ENCODE measurements around the gene VPS13D.

VPS13D gene

DNA sequence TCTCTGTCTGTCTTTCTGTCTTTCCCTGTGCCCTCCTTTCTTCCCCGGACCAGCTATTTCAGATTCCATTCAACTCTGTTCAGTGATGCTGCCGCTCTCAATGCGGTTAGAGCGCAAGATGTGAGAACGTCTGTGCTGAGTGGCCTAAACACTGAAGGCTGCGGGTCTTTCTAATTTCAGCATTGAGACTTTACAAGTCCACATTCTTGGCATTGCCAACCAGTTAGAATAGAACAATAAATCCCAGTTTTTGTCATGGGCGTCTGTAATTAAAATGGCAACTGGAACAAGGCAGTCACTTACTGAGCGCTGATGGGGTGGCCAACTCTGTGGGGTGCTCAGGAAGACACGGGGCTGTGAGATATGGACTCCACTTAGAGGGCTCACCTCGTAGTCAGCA lies 275.4 kb downstream of the VPS13D start:
- Histone ChIP-seq H2AFZ (ENCODE audit: low read length) (no peak overlapping the region), H3K4me1 (ENCODE audit: low read length) (no peaks in the 10 kb centered on the region), H3K27me3 (replicated peaks; ENCODE audit: insufficient read depth, low read length) (no peaks in the 10 kb centered on the region), H4K20me1 (ENCODE audit: insufficient read depth, low read length) (no peaks in the 10 kb centered on the region), H3K4me2 (ENCODE audit: low read depth, low read length) (no peak overlapping the region), H3K4me3 (ENCODE audit: low read length) (no peak overlapping the region), H3K9me3 (replicated peaks; ENCODE audit: insufficient read depth, low read length) (no peaks in the 10 kb centered on the region), H3K9me2 (replicated peaks; ENCODE audit: insufficient read depth, low read length) (no peaks in the 10 kb centered on the region), H3F3A (ENCODE audit: insufficient read depth, low read length) (no peaks in the 10 kb centered on the region), H3K9ac (ENCODE audit: low read length) (no peak overlapping the region), H3K27ac (ENCODE audit: low read length) (no peak overlapping the region), H3K79me2 (ENCODE audit: low read length) (no peaks in the 10 kb centered on the region), H3K36me3 (replicated peaks; ENCODE audit: insufficient read depth, low read length) (no peaks in the 10 kb centered on the region)
- TF ChIP-seq EZH2phosphoT487 (IDR thresholded peaks at IDR 0.05; ENCODE audit: low read length) (no peak), EZH2 (optimal IDR thresholded peaks at IDR 0.05; ENCODE audit: low read depth, low read length) (no peak)
- TF ChIP-seq, protein P1, sequence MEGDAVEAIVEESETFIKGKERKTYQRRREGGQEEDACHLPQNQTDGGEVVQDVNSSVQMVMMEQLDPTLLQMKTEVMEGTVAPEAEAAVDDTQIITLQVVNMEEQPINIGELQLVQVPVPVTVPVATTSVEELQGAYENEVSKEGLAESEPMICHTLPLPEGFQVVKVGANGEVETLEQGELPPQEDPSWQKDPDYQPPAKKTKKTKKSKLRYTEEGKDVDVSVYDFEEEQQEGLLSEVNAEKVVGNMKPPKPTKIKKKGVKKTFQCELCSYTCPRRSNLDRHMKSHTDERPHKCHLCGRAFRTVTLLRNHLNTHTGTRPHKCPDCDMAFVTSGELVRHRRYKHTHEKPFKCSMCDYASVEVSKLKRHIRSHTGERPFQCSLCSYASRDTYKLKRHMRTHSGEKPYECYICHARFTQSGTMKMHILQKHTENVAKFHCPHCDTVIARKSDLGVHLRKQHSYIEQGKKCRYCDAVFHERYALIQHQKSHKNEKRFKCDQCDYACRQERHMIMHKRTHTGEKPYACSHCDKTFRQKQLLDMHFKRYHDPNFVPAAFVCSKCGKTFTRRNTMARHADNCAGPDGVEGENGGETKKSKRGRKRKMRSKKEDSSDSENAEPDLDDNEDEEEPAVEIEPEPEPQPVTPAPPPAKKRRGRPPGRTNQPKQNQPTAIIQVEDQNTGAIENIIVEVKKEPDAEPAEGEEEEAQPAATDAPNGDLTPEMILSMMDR (IDR thresholded peaks at IDR 0.05; ENCODE audit: low read length), result no peak
- DNase-seq, result no peak

DNA sequence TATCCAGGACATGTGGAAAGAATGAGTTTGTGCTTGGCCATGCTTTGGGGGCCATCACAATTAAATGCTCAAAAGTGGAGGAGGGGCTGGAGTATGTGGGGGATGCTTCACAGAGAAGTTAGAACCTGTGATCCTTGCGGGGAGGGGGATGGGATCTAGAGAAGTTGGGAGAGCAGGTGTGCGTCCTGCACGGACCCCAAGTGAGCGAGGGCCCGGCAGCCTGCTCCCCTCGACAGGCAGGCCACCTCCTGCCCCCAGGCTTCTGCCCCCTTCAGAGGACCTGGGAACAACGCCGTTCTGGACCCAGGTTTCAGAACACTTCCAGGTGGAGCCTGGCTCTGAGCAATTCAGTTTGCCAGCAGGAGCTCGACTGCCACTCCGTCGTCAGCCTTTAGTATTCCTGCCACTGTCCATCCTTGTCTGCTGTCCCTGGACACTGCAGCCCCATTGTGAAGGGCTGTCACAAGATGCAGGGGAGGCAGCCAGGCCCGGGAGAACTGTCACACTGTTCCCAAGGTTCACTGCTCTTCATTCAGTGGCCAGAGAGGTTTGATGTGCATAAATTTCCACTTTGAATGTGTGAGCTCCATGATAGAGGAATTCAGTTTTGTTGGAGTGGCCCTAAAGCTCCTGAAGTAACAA lies 275.9 kb downstream of the VPS13D start:
- no peak overlapping the region for H3K4me3 ChIP-seq (ENCODE audit: low read length)
- DNase-seq, result no peak
- no peak overlapping the region for H2AFZ ChIP-seq (ENCODE audit: low read length)
- H3F3A ChIP-seq (ENCODE audit: insufficient read depth, low read length), result no peaks in the 10 kb centered on the region
- H3K9me2 ChIP-seq (replicated peaks; ENCODE audit: insufficient read depth, low read length), result no peaks in the 10 kb centered on the region
- no peaks in the 10 kb centered on the region for H3K4me1 ChIP-seq (ENCODE audit: low read length)
- no peaks in the 10 kb centered on the region for H3K27me3 ChIP-seq (replicated peaks; ENCODE audit: insufficient read depth, low read length)
- no peak overlapping the region for H3K27ac ChIP-seq (ENCODE audit: low read length)
- no peaks in the 10 kb centered on the region for H4K20me1 ChIP-seq (ENCODE audit: insufficient read depth, low read length)
- no peak for TF ChIP-seq EZH2phosphoT487 (IDR thresholded peaks at IDR 0.05; ENCODE audit: low read length)
- TF ChIP-seq EZH2 (optimal IDR thresholded peaks at IDR 0.05; ENCODE audit: low read depth, low read length), result no peak
- TF ChIP-seq, protein P1 (IDR thresholded peaks at IDR 0.05; ENCODE audit: low read length), result no peak
- no peaks in the 10 kb centered on the region for H3K36me3 ChIP-seq (replicated peaks; ENCODE audit: insufficient read depth, low read length)
- no peak overlapping the region for H3K9ac ChIP-seq (ENCODE audit: low read length)
- no peak overlapping the region for H3K4me2 ChIP-seq (ENCODE audit: low read depth, low read length)
- no peaks in the 10 kb centered on the region for H3K9me3 ChIP-seq (replicated peaks; ENCODE audit: insufficient read depth, low read length)
- H3K79me2 ChIP-seq (ENCODE audit: low read length), result no peaks in the 10 kb centered on the region

DNA sequence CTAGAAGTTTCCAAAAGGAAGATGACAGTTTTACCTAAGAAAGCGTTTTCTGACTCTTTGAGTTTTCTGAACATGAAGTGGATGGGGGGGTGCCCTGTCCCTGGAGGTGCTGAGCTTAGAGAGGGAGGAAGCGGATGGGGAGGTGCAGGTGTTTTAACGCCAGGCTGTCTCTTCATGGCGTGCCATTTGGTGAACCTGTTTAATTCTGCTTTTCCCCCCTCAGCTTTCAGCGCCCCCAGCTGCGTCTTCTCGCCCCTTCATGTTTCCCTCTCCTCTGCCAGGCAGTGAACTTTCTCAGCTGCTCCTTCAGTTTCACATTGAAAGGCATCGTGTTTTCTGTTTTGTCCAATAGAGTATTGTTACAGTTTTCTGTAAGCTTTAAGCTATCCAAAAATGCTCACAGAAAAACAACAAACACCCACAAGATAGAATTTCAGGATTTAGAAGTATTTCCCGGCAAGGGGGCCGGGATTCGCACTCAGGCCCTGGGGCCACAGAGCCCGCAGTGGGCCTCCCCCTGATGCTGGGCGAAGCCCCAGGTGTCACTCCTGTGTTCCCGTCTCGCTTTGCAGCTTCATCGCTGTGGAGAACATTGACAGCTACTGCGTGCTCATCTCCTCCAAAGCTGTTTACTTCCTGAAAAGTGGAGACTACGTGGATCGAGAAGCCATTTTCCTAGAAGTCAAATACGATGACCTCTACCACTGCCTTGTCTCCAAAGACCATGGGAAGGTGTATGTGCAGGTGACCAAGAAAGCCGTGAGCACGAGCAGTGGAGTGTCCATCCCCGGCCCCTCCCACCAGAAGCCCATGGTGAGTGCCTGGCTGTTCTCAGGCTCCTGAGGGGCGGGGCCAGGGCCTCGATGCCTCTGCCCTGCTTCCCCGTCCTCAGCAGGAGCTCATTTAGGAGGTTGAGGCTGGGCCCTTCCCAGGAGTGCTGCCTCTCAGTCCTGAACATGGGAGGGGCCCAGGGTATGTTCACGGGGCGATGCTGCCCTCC lies 276.8 kb downstream of the VPS13D start:
- Histone ChIP-seq H3K27ac (ENCODE audit: low read length) (no peak overlapping the region), H3K36me3 (replicated peaks; ENCODE audit: insufficient read depth, low read length) (no peaks in the 10 kb centered on the region), H3K9me3 (replicated peaks; ENCODE audit: insufficient read depth, low read length) (no peaks in the 10 kb centered on the region), H2AFZ (ENCODE audit: low read length) (no peak overlapping the region), H3K9ac (ENCODE audit: low read length) (no peak overlapping the region), H3K4me2 (ENCODE audit: low read depth, low read length) (no peak overlapping the region), H4K20me1 (ENCODE audit: insufficient read depth, low read length) (no peaks in the 10 kb centered on the region), H3F3A (ENCODE audit: insufficient read depth, low read length) (no peaks in the 10 kb centered on the region), H3K4me3 (ENCODE audit: low read length) (no peak overlapping the region), H3K4me1 (ENCODE audit: low read length) (no peaks in the 10 kb centered on the region), H3K79me2 (ENCODE audit: low read length) (no peaks in the 10 kb centered on the region), H3K27me3 (replicated peaks; ENCODE audit: insufficient read depth, low read length) (no peaks in the 10 kb centered on the region), H3K9me2 (replicated peaks; ENCODE audit: insufficient read depth, low read length) (no peaks in the 10 kb centered on the region)
- DNase-seq, result no peak
- TF ChIP-seq, protein P1 (IDR thresholded peaks at IDR 0.05; ENCODE audit: low read length), result no peak
- TF ChIP-seq EZH2phosphoT487 (IDR thresholded peaks at IDR 0.05; ENCODE audit: low read length), result no peak
- TF ChIP-seq EZH2 (optimal IDR thresholded peaks at IDR 0.05; ENCODE audit: low read depth, low read length), result no peak
